Sigmoid colon (tissue), 7 donors: Measurements from ENCODE around the gene IP6K3. TPM values are rescaled to one million over a fixed set of nuclear protein-coding genes. Genes with fewer than 3 reads are reported as not detected.

Experiments
- DNase-seq: peaks from one replicate; pipeline ENCODE4 v3.0.0-alpha.2; 2019
- H3K27ac ChIP-seq, 4 donors: fragments of 200-600 bp; sonication (generic); one replicate each; pipeline ENCODE4 v1.5.1; 2016 to 2019; ENCODE audit warnings: mild to moderate bottlenecking in 1 of 4
- H3K27me3 ChIP-seq, 3 donors: fragments of 200-600 bp; sonication (generic); one replicate each; pipeline ENCODE4 v1.5.1; 2019; ENCODE audit warnings: mild to moderate bottlenecking in 1 of 3
- H3K36me3 ChIP-seq, 4 donors: fragments of 200-600 bp; sonication (generic); one replicate each; pipeline ENCODE4 v1.5.1; 2016 to 2019
- H3K4me1 ChIP-seq, 4 donors: fragments of 200-600 bp; sonication (generic); one replicate each; pipeline ENCODE4 v1.5.1; 2017 to 2019
- H3K4me3 ChIP-seq, 4 donors: fragments of 200-600 bp; sonication (generic); one replicate each; pipeline ENCODE4 v1.5.1; 2017 to 2019; ENCODE audit warnings: mild to moderate bottlenecking in 2 of 4, moderate library complexity in 1 of 4
- H3K9me3 ChIP-seq, 4 donors: fragments of 200-600 bp in 3 of 4; sonication (generic) in 3 of 4; one replicate each; pipeline versions ENCODE4 v1.5.1 to v1.6.1; 2013 to 2019
- CTCF ChIP-seq, 4 experiments: fragments of 450-650 bp in 3 of 4; fragments of 200-600 bp in 1 of 4; IDR thresholded peaks; one replicate each; pipeline ENCODE4 v1.5.1; 2016 to 2019; ENCODE audit warnings: antibody characterized with exemption in 4 of 4, mild to moderate bottlenecking in 3 of 4, moderate library complexity in 2 of 4
- EP300 ChIP-seq, 4 donors: sonication (generic); formaldehyde crosslinking; IDR thresholded peaks; one replicate each; pipeline ENCODE4 v1.6.1; 2017; ENCODE audit warnings: antibody characterized with exemption in 4 of 4
- POLR2A ChIP-seq, 2 donors: fragments of 450-650 bp; IDR thresholded peaks; one replicate each; pipeline ENCODE4 v1.6.1; 2016; ENCODE audit warnings: antibody characterized with exemption in 2 of 2, mild to moderate bottlenecking in 2 of 2, moderate library complexity in 2 of 2
- POLR2AphosphoS5 ChIP-seq, 4 donors: sonication (generic); formaldehyde crosslinking; IDR thresholded peaks; one replicate each; pipeline ENCODE4 v1.6.1; 2017; ENCODE audit warnings: antibody characterized with exemption in 4 of 4
- WGBS, 2 donors: extraction: QIAGEN DNeasy Blood & Tissue Kit; methylation state at CpG; one replicate each; pipeline ENCODE4 v1.1.7; 2013; 5-methylcytosine and 5-hydroxymethylcytosine counted together
- intact Hi-C: fragments of 100-400 bp; cut with DNase I; formaldehyde crosslinking; loops from one replicate; pipeline ENCODE4 v1.15.1; 2023
- polyA plus RNA-seq, 3 donors: library from polyadenylated mRNA; stranded (reverse); fragments of 200-250 nt; gene quantifications; one replicate each; pipeline ENCODE4 v1.2.3, GENCODE V29; 2013
- total RNA-seq, 4 donors: library from RNA; depleted of rRNA; stranded (reverse); fragments of >200 nt; gene quantifications; one replicate each; pipeline ENCODE4 v1.1.0, GENCODE V29; 2016
- donor health status: healthy with polysubstance abuse.
- donor health status: Bipolar disorder and iron deficiency.
- donor health status: healthy.

The IP6K3 gene
- total and polyA plus RNA-seq, 7 donors: 0.46 to 10.3 (median 4.9) TPM

GRCh38 chr6:33764036-33764435 lies 17.3 kb upstream of the IP6K3 start:
- DNase-seq: no peak
- intact Hi-C loops: loop anchor here (5.0 kb wide), 1 partner anchor 177 kb away; no protein-coding TSS in a partner anchor
- 91 to 92% methylated on average over 2 of the region's 2 CpGs for WGBS, 2 donors

GRCh38 chr6:33763483-33763882 lies 16.8 kb upstream of the IP6K3 start:
- Histone ChIP-seq H3K27me3 (no peaks in the 10 kb centered on the region), H3K9me3 (no peaks in the 10 kb centered on the region), H3K27ac (no peak overlapping the region), H3K4me3 (no peak overlapping the region), H3K4me1 (peaks cover 0 to 21% (median 14%) of the 10 kb centered on the region in 4 donors), H3K36me3 (no peaks in the 10 kb centered on the region)
- WGBS, 2 donors: 63 to 73% methylated on average over 6 of the region's 6 CpGs
- intact Hi-C loops: loop anchor here (2.0 to 5.0 kb wide), 2 partner anchors 53 to 176 kb away; partner anchors contain the start of gene UQCC2
- no peak for TF ChIP-seq POLR2A (IDR thresholded peaks at IDR 0.05)
- TF ChIP-seq CTCF (IDR thresholded peaks at IDR 0.05): no peak
- no peak for TF ChIP-seq POLR2AphosphoS5 (IDR thresholded peaks at IDR 0.05)
- no peak for TF ChIP-seq EP300 (IDR thresholded peaks at IDR 0.05)
- DNase-seq: no peak

More at GRCh38 chr6:33764036-33764435, 17.3 kb upstream of the IP6K3 start:
- Histone ChIP-seq H3K27me3 (peaks cover 0 to 5% (median 0%) of the 10 kb centered on the region in 3 donors), H3K9me3 (no peaks in the 10 kb centered on the region), H3K4me3 (no peak overlapping the region), H3K36me3 (no peaks in the 10 kb centered on the region), H3K4me1 (peaks cover 0 to 26% (median 18%) of the 10 kb centered on the region in 4 donors), H3K27ac (no peak overlapping the region)
- TF ChIP-seq CTCF (IDR thresholded peaks at IDR 0.05) (no peak), POLR2AphosphoS5 (IDR thresholded peaks at IDR 0.05) (no peak), POLR2A (IDR thresholded peaks at IDR 0.05) (no peak), EP300 (IDR thresholded peaks at IDR 0.05) (no peak)

DNA sequence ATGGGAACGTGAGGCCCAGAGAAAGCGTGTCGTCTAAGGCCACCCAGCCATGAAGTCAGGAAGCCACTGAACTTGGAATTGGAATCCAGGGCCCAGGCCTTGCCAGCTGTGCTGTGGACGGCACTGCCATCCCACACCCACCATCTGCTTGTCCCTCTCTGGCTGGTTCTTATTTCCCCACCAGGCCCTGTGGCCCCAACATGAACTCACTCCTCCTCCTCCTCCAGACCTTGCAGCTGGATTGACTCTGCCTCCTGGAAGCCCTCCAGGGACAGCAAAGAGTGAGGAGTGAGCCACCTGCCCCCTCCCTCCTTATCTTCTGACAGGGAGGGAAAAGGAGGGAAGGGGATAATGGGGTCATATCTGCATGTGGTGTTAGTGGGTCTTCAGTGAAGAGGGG lies 16.0 kb upstream of the IP6K3 start:
- Histone ChIP-seq H3K4me3 (no peak overlapping the region), H3K27ac (no peak overlapping the region), H3K27me3 (no peaks in the 10 kb centered on the region), H3K9me3 (no peaks in the 10 kb centered on the region), H3K36me3 (no peaks in the 10 kb centered on the region), H3K4me1 (peaks cover 0 to 17% (median 10%) of the 10 kb centered on the region in 4 donors)
- WGBS, 2 donors: 78 to 88% methylated on average over 4 of the region's 4 CpGs
- DNase-seq: no peak
- intact Hi-C loops: loop anchor here (1.0 to 5.0 kb wide), 3 partner anchors 18 to 175 kb away; partner anchors contain the start of gene UQCC2
- no peak for TF ChIP-seq POLR2A (IDR thresholded peaks at IDR 0.05)
- TF ChIP-seq CTCF (IDR thresholded peaks at IDR 0.05): no peak
- TF ChIP-seq POLR2AphosphoS5 (IDR thresholded peaks at IDR 0.05): no peak
- no peak for TF ChIP-seq EP300 (IDR thresholded peaks at IDR 0.05)

GRCh38 chr6:33761922-33762629 lies 15.4 kb upstream of the IP6K3 start:
- DNase-seq: peak; percentile 88
- intact Hi-C loops: loop anchor here (1.0 to 5.0 kb wide), 3 partner anchors 18 to 175 kb away; partner anchors contain the start of gene UQCC2
- H3K27me3 ChIP-seq: no peaks in the 10 kb centered on the region
- no peak overlapping the region for H3K4me3 ChIP-seq
- TF ChIP-seq CTCF (IDR thresholded peaks at IDR 0.05) (peak; percentile 55 to 72 (median 66)), POLR2AphosphoS5 (IDR thresholded peaks at IDR 0.05) (no peak)
- peaks cover 0 to 19% (median 12%) of the 10 kb centered on the region in 4 donors for H3K4me1 ChIP-seq
- H3K27ac ChIP-seq: peak overlapping the region in 3 of 4 donors; percentile 54 to 57 (median 54)
- H3K9me3 ChIP-seq: no peaks in the 10 kb centered on the region
- WGBS, 2 donors: 36 to 56% methylated on average over 7 of the region's 7 CpGs
- H3K36me3 ChIP-seq: no peaks in the 10 kb centered on the region
